GM12872 (cell line): Measurements from ENCODE around the gene DLK2.

ENCODE experiments used
- TF ChIP-seq, protein P1 (sequence below): IDR thresholded peaks from 3 replicates; pipeline ENCODE4 v1.5.1; 2011; ENCODE audit warnings: low read depth, mild to moderate bottlenecking, low read length, moderate library complexity; ENCODE audit not compliant: insufficient read depth

Gene DLK2

DNA sequence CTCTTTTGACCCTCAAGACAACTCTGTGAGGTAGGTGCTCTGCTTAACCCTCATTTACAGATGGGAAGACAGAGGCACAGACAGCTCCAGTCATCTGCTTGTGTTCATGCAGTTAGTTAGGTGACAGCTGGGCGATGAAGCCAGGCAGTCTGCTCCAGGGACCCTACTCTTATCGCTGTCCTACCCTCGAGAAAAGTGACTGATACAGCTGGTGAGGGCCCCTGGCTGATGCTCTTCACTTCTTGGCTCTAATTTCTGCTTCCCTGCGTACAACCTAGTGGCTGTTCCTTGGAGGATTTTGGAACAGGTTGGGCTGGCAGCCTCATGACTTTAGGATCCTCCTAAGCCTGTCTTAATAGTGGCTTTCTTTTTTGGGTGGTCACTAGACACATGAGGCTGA lies 12.9 kb upstream of the DLK2 start:
- TF ChIP-seq, protein P1, sequence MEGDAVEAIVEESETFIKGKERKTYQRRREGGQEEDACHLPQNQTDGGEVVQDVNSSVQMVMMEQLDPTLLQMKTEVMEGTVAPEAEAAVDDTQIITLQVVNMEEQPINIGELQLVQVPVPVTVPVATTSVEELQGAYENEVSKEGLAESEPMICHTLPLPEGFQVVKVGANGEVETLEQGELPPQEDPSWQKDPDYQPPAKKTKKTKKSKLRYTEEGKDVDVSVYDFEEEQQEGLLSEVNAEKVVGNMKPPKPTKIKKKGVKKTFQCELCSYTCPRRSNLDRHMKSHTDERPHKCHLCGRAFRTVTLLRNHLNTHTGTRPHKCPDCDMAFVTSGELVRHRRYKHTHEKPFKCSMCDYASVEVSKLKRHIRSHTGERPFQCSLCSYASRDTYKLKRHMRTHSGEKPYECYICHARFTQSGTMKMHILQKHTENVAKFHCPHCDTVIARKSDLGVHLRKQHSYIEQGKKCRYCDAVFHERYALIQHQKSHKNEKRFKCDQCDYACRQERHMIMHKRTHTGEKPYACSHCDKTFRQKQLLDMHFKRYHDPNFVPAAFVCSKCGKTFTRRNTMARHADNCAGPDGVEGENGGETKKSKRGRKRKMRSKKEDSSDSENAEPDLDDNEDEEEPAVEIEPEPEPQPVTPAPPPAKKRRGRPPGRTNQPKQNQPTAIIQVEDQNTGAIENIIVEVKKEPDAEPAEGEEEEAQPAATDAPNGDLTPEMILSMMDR, result no peak

GRCh38 chr6:43467752-43468151 lies 12.4 kb upstream of the DLK2 start:
- TF ChIP-seq, protein P1, result no peak

GRCh38 chr6:43465948-43466347 lies 10.6 kb upstream of the DLK2 start:
- TF ChIP-seq, protein P1, result no peak

DNA sequence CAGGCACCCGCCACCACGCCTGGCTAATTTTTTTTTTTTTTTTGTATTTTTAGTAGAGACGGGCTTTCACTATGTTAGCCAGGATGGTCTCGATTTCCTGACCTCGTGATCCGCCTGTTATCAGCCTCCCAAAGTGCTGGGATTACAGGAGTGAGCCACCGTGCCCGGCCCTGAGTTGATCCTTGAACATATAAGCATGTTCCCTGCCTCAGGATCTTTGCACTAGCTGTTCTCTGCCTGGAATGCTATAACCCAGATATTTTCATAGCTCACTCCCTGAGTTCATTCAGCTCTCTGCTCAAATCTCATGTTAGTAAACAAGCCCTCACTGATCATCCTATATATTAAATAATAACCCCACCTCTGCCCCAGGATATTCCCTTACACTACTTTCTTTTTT lies 9.0 kb upstream of the DLK2 start:
- TF ChIP-seq, protein P1, result no peak

DNA sequence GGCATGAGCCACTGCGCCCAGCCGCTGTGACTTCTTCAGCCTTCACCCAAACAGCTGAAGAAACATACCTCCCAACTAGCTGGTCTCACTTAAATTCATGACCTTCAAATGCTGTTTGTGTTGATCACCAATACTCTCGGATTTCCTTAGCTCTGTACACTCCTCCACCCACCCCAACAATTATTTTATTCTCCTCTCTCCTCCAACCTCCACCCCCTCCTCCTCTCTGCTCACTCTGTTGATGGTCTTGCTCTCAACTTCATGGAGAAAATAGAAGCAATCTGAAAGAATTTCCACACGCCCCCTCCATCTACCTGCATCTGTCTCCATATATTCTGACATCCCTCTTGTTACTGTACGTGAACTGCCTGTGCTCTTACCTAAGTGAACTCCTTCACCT lies 6.6 kb upstream of the DLK2 start:
- TF ChIP-seq, protein P1, result no peak

DNA sequence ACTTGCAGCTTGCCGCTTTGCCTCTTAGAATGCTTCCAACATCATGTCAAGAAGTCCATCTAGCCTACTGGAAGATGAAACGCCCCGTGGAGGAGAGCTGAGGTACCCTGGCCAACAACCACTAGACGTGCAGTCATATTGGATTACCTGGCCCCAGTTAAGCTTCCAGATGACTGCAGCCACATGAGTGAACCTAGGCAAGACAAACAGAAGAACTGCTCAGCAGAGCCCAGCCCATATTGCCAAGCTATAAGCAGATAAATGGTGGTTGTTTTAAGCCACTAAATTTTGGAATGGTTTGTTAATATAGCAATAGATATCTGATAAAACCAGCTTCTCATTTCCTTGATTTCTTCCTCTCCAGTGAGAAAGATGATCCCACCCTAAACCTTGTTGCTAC lies 4.7 kb upstream of the DLK2 start:
- TF ChIP-seq, protein P1, result no peak

DNA sequence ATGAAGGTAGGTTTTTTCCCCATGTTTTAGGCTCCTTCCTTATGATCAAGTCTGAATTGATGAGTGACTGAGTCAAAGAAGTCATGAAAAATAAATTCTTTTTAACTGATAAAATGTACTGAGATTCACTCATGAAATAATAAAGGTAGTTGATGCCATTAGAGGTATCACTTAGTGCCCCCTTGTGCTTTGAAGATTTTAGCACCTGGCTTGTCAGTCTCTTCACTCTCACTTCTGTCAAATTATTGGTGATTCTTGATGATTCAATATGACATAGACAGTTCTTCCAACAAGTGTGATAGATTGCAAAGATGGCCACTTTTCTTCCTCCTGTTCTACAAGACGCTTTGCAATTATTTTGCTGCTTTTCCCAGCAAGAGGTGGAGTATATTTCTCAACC lies 4.2 kb upstream of the DLK2 start:
- TF ChIP-seq, protein P1, result no peak

- TF ChIP-seq, protein P1, result no peak
These were observed 2.3 kb upstream of the DLK2 start for GRCh38 chr6:43457643-43458042.
